Stimulated activated CD4-positive, alpha-beta T cell treated with anti-CD3 and anti-CD28 coated beads, Interleukin-12 subunit alpha, Interleukin-12 subunit beta, amount 100 ng/mL, for 4 hours (primary cell): ENCODE results near the gene GNL1.
A peak's percentile ranks its signal among the peaks of the same experiment; 100 is the strongest.
"Not testable (repeated sequence)": the region's sequence is repeated elsewhere in the genome, so short reads cannot be mapped to it uniquely, and the experiment has no call there.

Experiments used
- DNase-seq: peaks from one replicate; pipeline ENCODE4 v3.0.0-alpha.2; 2020

Gene GNL1

DNA sequence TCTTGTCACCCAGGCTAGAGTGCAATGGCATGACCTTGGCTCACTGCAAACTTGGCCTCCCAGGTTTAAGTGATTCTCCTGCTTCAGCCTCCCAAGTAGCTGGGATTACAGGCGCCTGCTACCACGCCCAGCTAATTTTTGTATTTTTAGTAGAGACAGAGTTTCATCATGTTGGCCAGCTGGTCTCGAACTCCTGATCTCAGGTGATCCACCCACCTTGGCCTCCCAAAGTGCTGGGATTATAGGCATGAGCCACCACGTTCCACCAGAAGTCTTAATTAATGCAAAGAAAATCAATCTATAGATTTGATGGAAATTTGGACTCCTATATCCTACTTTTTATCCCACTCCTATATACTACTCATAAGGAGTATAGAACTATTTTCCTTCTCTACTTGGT lies 61.2 kb downstream of the GNL1 start:
- DNase-seq = not testable (repeated sequence)

DNA sequence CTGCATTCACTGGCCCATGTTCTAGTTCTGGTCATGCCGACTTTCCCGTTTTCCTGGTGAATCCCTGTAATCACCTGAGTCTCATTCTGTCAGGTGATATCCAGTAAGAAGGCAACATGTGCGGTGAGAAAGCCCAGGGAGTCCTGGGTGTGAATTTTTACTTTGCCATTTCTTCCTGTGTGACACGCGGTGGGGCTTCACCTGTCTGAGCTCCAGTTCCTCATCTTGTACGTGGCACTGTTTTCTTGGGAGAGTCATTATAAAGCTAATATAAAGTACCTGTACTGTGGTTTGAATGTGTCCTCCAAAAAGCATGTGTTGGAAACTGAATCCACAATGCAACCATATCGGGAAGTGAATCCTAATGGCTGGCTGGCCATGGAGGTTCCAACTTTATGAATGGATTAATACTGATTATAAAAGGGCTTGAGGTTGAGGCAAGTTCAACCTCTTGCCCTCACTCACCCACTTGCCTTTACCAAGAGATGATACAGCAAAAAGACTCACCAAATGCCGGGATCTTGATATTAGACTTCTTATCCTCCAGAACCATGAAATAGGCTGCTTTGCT lies 61.9 kb downstream of the GNL1 start:
- no peak for DNase-seq

DNA sequence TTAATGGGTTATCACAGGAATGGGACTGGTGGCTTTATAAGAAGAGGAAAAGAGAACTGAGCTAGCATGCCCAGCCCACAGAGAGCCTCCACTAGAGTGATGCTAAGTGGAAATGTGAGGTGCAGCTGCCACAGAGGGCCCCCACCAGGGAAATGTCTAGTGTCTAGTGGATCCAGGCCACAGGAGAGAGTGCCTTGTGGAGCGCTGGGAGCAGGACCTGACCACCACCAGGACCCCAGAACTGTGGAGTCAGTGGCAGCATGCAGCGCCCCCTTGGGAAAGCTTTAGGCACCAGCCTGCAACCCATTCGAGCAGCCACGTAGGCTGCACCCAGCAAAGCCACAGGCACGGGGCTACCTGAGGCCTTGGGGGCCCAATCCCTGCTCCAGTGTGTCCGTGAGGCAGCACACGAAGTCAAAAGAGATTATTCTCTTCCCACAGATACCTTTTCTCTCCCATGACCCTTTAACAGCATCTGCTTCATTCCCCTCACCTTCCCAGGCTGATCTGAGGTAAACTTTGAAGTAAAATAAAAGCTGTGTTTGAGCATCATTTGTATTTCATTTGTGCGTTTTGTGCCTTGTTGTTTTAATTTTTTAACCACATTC lies 62.5 kb downstream of the GNL1 start:
- DNase-seq = peak; percentile 56

DNA sequence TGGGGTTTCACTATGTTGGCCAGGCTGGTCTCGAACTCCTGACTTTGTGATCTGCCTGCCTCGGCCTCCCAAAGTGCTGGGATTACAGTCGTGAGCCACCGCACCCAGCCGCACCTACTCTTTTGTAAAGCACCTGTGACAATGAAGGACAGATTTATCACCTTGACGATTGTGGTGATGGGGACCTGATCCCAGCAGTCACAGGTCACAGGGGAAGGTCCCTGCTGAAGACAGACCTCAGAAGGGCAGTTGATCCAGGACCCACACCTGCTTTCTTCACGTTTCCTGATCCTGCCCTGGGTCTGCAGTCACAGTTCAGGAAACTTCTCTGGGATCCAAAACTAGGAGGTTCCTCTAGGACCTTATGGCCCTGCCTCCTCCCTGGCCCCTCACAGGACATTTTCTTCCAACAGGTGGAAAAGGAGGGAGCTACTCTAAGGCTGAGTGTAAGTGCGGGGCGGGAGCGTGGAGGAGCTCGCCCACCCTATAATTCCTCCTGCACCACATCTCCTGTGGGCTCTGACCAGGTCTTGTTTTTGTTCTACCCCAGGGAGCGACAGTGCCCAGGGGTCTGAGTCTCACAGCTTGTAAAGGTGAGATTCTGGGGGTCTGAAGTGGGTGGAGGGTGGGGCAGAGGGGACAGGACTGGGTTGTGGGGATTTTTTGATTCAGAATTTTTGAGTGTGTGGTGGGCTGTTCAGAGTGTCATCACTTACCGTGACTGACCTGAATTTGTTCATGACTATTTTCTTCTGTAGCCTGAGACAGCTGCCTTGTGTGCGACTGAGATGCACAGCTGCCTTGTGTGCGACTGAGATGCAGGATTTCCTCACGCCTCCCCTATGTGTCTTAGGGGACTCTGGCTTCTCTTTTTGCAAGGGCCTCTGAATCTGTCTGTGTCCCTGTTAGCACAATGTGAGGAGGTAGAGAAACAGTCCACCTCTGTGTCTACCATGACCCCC lies 64.0 kb downstream of the GNL1 start:
- no peak for DNase-seq
